ENCODE measurements around the gene AUTS2. TPM values are rescaled to one million over a fixed set of nuclear protein-coding genes. Genes with fewer than 3 reads are reported as not detected.

The AUTS2 gene
- total and polyA plus RNA-seq, 7 experiments from 2014 or later, result 0.40 to 31.7 (median 4.2) TPM

DNA sequence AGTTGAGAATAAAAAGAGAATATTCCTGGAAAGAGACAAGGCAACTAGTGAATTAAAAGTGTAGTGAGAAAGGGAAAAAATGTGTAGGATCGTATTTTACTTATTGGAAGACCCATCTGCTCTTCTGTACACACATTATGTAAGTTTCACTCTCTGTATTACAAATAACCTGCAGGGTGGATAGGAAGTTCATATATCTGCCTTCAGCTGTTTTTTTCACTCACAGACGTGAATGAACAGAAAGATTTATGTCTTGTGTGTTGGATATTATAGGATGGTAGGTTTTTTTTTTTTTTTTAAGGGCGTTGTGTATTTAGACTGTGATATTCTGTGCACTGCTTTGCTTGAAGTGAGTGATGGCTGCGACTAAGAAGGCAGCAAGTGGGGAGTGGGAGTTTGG is 266.5 kb downstream of the AUTS2 start:
- Histone ChIP-seq H3K4me3 (ENCODE audit: low read length) (no peak overlapping the region), H3K36me3 (ENCODE audit: control insufficient read depth in 2 of 3, insufficient read depth in 3 of 3, low read length in 3 of 3) (no peaks in the 10 kb centered on the region), H3K4me1 (ENCODE audit: control insufficient read depth in 2 of 2, insufficient read depth in 2 of 2, low read length in 2 of 2) (no peaks in the 10 kb centered on the region), H3K27ac (ENCODE audit: low read depth, low read length) (no peak overlapping the region), H3K27me3 (ENCODE audit: control insufficient read depth in 2 of 2, insufficient read depth in 2 of 2, low read length in 2 of 2) (no peaks in the 10 kb centered on the region), H3K9me3 (ENCODE audit: control insufficient read depth in 2 of 3, low read length in 3 of 3) (no peaks in the 10 kb centered on the region)
- no peak for ATAC-seq
- CTCF ChIA-PET, result no interaction called here
- DNase-seq, result no peak
- POLR2A ChIA-PET, result no interaction called here
- Mint-ChIP-seq H3K4me1 (no peaks in the 10 kb centered on the region), H3K9me3 (peaks cover 0 to 2% (median 0%) of the 10 kb centered on the region in 11 donors), H3K4me3 (no peak overlapping the region), H3K36me3 (no peaks in the 10 kb centered on the region), H3K27me3 (peaks cover 0 to 3% (median under 1%) of the 10 kb centered on the region in 5 donors), H3K27ac (no peak overlapping the region)
- intact Hi-C loops (cut with micrococcal nuclease), result no loop called here

DNA sequence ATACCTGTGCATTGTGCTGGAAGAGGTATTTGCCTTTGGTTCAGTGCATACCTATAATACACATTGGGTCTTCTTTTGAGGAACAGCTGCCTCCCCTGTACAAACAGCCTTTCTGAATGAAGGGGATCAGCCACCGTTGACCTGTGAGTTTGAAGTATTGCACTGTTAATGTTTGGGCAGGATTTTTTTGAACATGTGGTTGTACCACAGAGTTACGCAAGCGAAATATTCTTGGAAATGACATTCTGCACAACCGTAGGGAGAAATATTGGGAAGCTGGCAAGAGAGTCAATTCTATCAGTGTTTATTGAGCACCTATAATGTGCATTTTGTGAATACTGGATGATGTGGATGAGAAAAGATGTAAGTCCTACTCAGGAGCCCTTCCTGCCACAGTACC is 270.6 kb downstream of the AUTS2 start:
- Histone ChIP-seq H3K4me3 (ENCODE audit: low read length) (no peak overlapping the region), H3K27ac (ENCODE audit: low read depth, low read length) (no peak overlapping the region), H3K4me1 (ENCODE audit: control insufficient read depth in 2 of 2, insufficient read depth in 2 of 2, low read length in 2 of 2) (no peaks in the 10 kb centered on the region), H3K9me3 (ENCODE audit: control insufficient read depth in 2 of 3, low read length in 3 of 3) (no peaks in the 10 kb centered on the region), H3K27me3 (ENCODE audit: control insufficient read depth in 2 of 2, insufficient read depth in 2 of 2, low read length in 2 of 2) (no peaks in the 10 kb centered on the region), H3K36me3 (ENCODE audit: control insufficient read depth in 2 of 3, insufficient read depth in 3 of 3, low read length in 3 of 3) (no peaks in the 10 kb centered on the region)
- ChIA-PET POLR2A (no interaction called here), CTCF (interaction anchor here (0.6 kb wide), 1 partner anchor 218 kb away, joined by 9 read pairs; no protein-coding TSS in a partner anchor)
- Mint-ChIP-seq H3K4me1 (peaks cover 0 to 4% (median 0%) of the 10 kb centered on the region in 7 donors), H3K9me3 (peaks cover 0 to 2% (median 0%) of the 10 kb centered on the region in 11 donors), H3K4me3 (no peak overlapping the region), H3K36me3 (no peaks in the 10 kb centered on the region), H3K27ac (no peak overlapping the region), H3K27me3 (no peaks in the 10 kb centered on the region)
- no peak for DNase-seq
- no peak for ATAC-seq
- intact Hi-C loops (cut with micrococcal nuclease), result no loop called here

DNA sequence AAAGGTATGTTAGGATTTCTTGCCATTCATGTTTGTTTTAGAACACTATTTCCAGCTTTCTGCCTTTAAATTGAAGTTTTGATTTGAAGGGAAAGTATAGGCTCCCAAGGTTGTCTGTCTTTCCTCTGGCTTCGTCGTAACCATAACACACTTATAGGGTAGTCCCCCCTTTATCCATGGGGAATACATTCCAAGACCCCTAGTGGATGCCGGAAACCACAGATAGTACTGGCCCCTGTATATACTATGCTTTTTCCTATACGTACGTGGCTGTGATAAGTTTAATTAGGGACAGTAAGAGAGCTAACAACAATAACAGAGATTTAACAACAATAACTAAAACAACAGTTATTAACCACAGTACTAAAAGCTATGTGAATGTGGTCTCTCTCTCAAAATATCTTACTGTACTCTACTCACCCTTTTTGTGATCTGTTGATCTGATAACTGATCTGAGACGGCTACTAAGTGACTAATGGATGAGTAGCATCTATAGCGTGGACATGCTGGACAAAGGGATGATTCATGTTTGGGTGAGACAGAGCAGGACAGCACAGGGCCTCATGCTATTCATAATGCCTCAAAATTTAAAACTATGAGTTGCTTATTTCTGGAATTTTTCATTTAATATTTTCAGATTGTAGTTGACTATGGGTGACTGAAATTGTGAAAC is 273.1 kb downstream of the AUTS2 start:
- Histone ChIP-seq H3K36me3 (ENCODE audit: control insufficient read depth in 2 of 3, insufficient read depth in 3 of 3, low read length in 3 of 3) (no peaks in the 10 kb centered on the region), H3K9me3 (ENCODE audit: control insufficient read depth in 2 of 3, low read length in 3 of 3) (no peaks in the 10 kb centered on the region), H3K27ac (ENCODE audit: low read depth, low read length) (no peak overlapping the region), H3K4me1 (ENCODE audit: control insufficient read depth in 2 of 2, insufficient read depth in 2 of 2, low read length in 2 of 2) (no peaks in the 10 kb centered on the region), H3K4me3 (ENCODE audit: low read length) (no peak overlapping the region), H3K27me3 (ENCODE audit: control insufficient read depth in 2 of 2, insufficient read depth in 2 of 2, low read length in 2 of 2) (no peaks in the 10 kb centered on the region)
- DNase-seq (no peak), ATAC-seq (no peak)
- peaks cover 0 to 9% (median 0%) of the 10 kb centered on the region in 11 donors for H3K9me3 Mint-ChIP-seq
- H3K27me3 Mint-ChIP-seq, result no peaks in the 10 kb centered on the region
- intact Hi-C loops (cut with micrococcal nuclease), result no loop called here
- H3K36me3 Mint-ChIP-seq, result peaks cover 0 to 3% (median 0%) of the 10 kb centered on the region in 5 donors
- H3K27ac Mint-ChIP-seq, result no peak overlapping the region
- H3K4me3 Mint-ChIP-seq, result no peak overlapping the region
- ChIA-PET CTCF (no interaction called here), POLR2A (no interaction called here)
- H3K4me1 Mint-ChIP-seq, result peaks cover 0 to 4% (median 0%) of the 10 kb centered on the region in 7 donors

DNA sequence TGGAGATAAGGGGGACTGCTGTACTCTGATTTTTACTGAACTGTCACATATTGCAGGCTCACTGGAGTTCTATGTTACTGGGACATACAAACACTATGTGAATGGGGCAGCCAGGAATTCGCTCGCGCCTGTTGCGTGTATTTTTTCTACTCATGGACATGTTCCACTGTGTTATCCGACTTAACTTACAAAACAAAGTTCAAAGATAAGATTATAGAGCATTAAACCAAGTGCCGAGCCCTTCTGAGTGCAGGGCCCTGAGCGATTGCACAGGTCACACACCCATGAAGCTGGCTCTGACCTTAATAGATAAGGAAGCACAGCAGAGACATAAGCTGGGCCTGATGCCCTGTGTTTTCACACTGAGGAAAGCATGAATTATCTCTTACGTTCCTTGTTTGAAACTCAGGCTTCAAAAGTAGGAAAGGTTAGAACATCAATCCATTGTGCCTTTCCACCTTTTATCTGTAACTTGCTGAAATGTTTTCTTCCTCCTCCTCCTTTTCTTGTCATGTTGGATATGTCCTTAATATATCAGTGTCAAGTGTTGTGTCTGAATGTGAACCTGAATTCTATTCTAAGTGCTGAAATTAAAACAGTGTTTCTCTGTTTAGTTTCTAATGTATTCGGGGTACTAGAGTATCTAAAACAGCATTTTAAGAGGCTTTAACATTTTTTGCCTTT is 273.8 kb downstream of the AUTS2 start:
- H3K9me3 Mint-ChIP-seq, result peaks cover 0 to 9% (median 0%) of the 10 kb centered on the region in 11 donors
- Histone ChIP-seq H3K27me3 (ENCODE audit: control insufficient read depth in 2 of 2, insufficient read depth in 2 of 2, low read length in 2 of 2) (no peaks in the 10 kb centered on the region), H3K27ac (ENCODE audit: low read depth, low read length) (no peak overlapping the region), H3K9me3 (ENCODE audit: control insufficient read depth in 2 of 3, low read length in 3 of 3) (no peaks in the 10 kb centered on the region), H3K36me3 (ENCODE audit: control insufficient read depth in 2 of 3, insufficient read depth in 3 of 3, low read length in 3 of 3) (no peaks in the 10 kb centered on the region), H3K4me3 (ENCODE audit: low read length) (no peak overlapping the region), H3K4me1 (ENCODE audit: control insufficient read depth in 2 of 2, insufficient read depth in 2 of 2, low read length in 2 of 2) (no peaks in the 10 kb centered on the region)
- ATAC-seq (no peak), DNase-seq (no peak)
- no peaks in the 10 kb centered on the region for H3K27me3 Mint-ChIP-seq
- POLR2A ChIA-PET, result no interaction called here
- H3K4me1 Mint-ChIP-seq, result peaks cover 0 to 4% (median 0%) of the 10 kb centered on the region in 7 donors
- peaks cover 0 to 3% (median 0%) of the 10 kb centered on the region in 5 donors for H3K36me3 Mint-ChIP-seq
- H3K4me3 Mint-ChIP-seq, result no peak overlapping the region
- intact Hi-C loops (cut with micrococcal nuclease), result no loop called here
- H3K27ac Mint-ChIP-seq, result no peak overlapping the region
- CTCF ChIA-PET, result no interaction called here

DNA sequence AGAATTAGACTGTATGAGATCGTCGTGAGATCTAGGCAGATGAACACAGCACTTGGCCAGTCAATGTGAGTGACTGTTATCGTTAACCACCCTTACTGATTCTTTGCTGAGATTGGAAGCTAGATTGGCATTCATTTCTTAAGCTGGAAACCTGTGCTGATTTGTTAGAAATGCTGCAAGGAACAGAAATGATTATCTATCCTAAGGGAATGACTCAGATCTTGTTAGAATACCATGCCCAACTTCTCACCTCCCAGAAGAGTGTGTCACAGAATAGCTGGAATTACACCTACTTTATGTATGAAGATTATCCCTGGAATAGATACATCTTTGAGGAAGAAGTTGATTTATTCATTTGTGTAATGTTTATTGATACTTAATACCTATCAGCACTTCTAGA is 275.2 kb downstream of the AUTS2 start:
- intact Hi-C loops (cut with micrococcal nuclease), result no loop called here
- no peak overlapping the region for H3K4me3 Mint-ChIP-seq
- ATAC-seq (no peak), DNase-seq (no peak)
- no peaks in the 10 kb centered on the region for H3K4me1 ChIP-seq (ENCODE audit: control insufficient read depth in 2 of 2, insufficient read depth in 2 of 2, low read length in 2 of 2)
- H3K36me3 Mint-ChIP-seq, result peaks cover 0 to 3% (median 0%) of the 10 kb centered on the region in 5 donors
- H3K36me3 ChIP-seq (ENCODE audit: control insufficient read depth in 2 of 3, insufficient read depth in 3 of 3, low read length in 3 of 3), result no peaks in the 10 kb centered on the region
- no peaks in the 10 kb centered on the region for H3K27me3 ChIP-seq (ENCODE audit: control insufficient read depth in 2 of 2, insufficient read depth in 2 of 2, low read length in 2 of 2)
- H3K27ac ChIP-seq (ENCODE audit: low read depth, low read length), result no peak overlapping the region
- ChIA-PET POLR2A (no interaction called here), CTCF (no interaction called here)
- no peaks in the 10 kb centered on the region for H3K9me3 ChIP-seq (ENCODE audit: control insufficient read depth in 2 of 3, low read length in 3 of 3)
- no peaks in the 10 kb centered on the region for H3K27me3 Mint-ChIP-seq
- H3K9me3 Mint-ChIP-seq, result peaks cover 0 to 9% (median 0%) of the 10 kb centered on the region in 11 donors
- no peak overlapping the region for H3K27ac Mint-ChIP-seq
- H3K4me1 Mint-ChIP-seq, result peaks cover 0 to 9% (median 0%) of the 10 kb centered on the region in 7 donors
- H3K4me3 ChIP-seq (ENCODE audit: low read length), result no peak overlapping the region

DNA sequence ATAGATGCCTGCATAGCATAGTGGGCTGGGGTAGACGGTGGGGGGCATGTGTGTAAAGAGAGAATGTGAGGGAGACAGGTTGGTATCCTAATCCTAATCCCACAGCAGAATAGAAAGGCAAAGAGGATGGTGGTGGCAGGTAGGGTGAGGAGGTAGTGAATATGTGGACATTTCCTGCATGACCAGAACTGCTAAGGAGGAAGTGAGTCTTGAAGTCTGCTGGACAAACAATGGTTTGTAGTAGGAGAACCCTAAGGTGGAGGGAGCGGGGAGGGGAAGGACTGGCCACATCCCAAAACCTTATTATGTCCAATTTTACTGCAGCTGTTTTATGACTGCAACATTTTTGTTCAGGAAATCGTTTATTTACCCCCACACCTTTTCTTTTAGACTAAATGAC is 279.7 kb downstream of the AUTS2 start:
- Histone ChIP-seq H3K9me3 (ENCODE audit: control insufficient read depth in 2 of 3, low read length in 3 of 3) (no peaks in the 10 kb centered on the region), H3K4me1 (ENCODE audit: control insufficient read depth in 2 of 2, insufficient read depth in 2 of 2, low read length in 2 of 2) (no peaks in the 10 kb centered on the region), H3K4me3 (ENCODE audit: low read length) (no peak overlapping the region), H3K27me3 (ENCODE audit: control insufficient read depth in 2 of 2, insufficient read depth in 2 of 2, low read length in 2 of 2) (no peaks in the 10 kb centered on the region), H3K36me3 (ENCODE audit: control insufficient read depth in 2 of 3, insufficient read depth in 3 of 3, low read length in 3 of 3) (no peaks in the 10 kb centered on the region), H3K27ac (ENCODE audit: low read depth, low read length) (no peak overlapping the region)
- CTCF ChIA-PET, result no interaction called here
- peaks cover 0 to 5% (median 0%) of the 10 kb centered on the region in 7 donors for H3K4me1 Mint-ChIP-seq
- no peak overlapping the region for H3K4me3 Mint-ChIP-seq
- peaks cover 0 to 9% (median 0%) of the 10 kb centered on the region in 11 donors for H3K9me3 Mint-ChIP-seq
- no peaks in the 10 kb centered on the region for H3K27me3 Mint-ChIP-seq
- DNase-seq (no peak), ATAC-seq (no peak)
- H3K36me3 Mint-ChIP-seq, result peaks cover 0 to 3% (median 0%) of the 10 kb centered on the region in 5 donors
- intact Hi-C loops (cut with micrococcal nuclease), result no loop called here
- H3K27ac Mint-ChIP-seq, result no peak overlapping the region
- POLR2A ChIA-PET, result no interaction called here

DNA sequence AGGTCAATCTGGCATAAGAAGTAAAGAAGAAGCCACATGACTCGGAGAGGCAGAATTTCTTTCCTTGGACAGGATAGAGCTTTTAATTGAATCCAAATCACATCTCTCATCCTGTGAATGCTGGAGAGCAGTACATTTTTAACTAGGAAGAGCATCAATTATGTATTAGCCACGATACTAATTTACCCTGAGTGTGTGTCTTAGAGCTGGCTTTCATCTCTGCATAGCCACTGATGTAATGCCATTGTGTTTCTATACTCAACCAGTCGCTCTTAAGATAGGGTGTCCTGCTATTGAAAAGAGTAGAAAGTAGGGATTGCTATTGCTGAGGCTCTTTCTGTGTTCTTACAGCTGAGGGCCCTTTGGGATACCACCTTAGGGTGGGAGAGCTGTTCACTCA is 280.3 kb downstream of the AUTS2 start:
- no peak overlapping the region for H3K4me3 Mint-ChIP-seq
- ChIA-PET CTCF (no interaction called here), POLR2A (no interaction called here)
- DNase-seq, result no peak
- Histone ChIP-seq H3K27ac (ENCODE audit: low read depth, low read length) (no peak overlapping the region), H3K4me3 (ENCODE audit: low read length) (no peak overlapping the region), H3K36me3 (ENCODE audit: control insufficient read depth in 2 of 3, insufficient read depth in 3 of 3, low read length in 3 of 3) (no peaks in the 10 kb centered on the region), H3K4me1 (ENCODE audit: control insufficient read depth in 2 of 2, insufficient read depth in 2 of 2, low read length in 2 of 2) (no peaks in the 10 kb centered on the region), H3K9me3 (ENCODE audit: control insufficient read depth in 2 of 3, low read length in 3 of 3) (no peaks in the 10 kb centered on the region), H3K27me3 (ENCODE audit: control insufficient read depth in 2 of 2, insufficient read depth in 2 of 2, low read length in 2 of 2) (no peaks in the 10 kb centered on the region)
- intact Hi-C loops (cut with micrococcal nuclease), result no loop called here
- no peak overlapping the region for H3K27ac Mint-ChIP-seq
- H3K27me3 Mint-ChIP-seq, result no peaks in the 10 kb centered on the region
- H3K9me3 Mint-ChIP-seq, result peaks cover 0 to 9% (median 0%) of the 10 kb centered on the region in 11 donors
- ATAC-seq, result no peak
- peaks cover 0 to 5% (median 0%) of the 10 kb centered on the region in 7 donors for H3K4me1 Mint-ChIP-seq
- peaks cover 0 to 3% (median 0%) of the 10 kb centered on the region in 5 donors for H3K36me3 Mint-ChIP-seq

Measured in naive thymus-derived CD4-positive, alpha-beta T cell (primary cell).